ENCODE results near the gene PRDM7.
A peak's percentile ranks its signal among the peaks of the same experiment; 100 is the strongest.
"Not testable (repeated sequence)": the region's sequence is repeated elsewhere in the genome, so short reads cannot be mapped to it uniquely, and the experiment has no call there.

Gene PRDM7

GRCh38 chr16:90077240-90077756, at the start of gene PRDM7:
TSS of gene PRDM7 (minus strand) at chr16:90077331. CDS start at chr16:90075910, 1,421 bp downstream.
- peak; percentile 97 for DNase-seq

- not testable (repeated sequence) for DNase-seq
Measured at GRCh38 chr16:90121846-90122245, 44.7 kb upstream of the PRDM7 start.

GRCh38 chr16:90107617-90108016, 30.5 kb upstream of the PRDM7 start:
- not testable (repeated sequence) for DNase-seq

GRCh38 chr16:90107060-90107459, 29.9 kb upstream of the PRDM7 start:
- not testable (repeated sequence) for DNase-seq

GRCh38 chr16:90106271-90106670, 29.1 kb upstream of the PRDM7 start:
- peak in 1 of 2 donors; percentile 74 for DNase-seq

- DNase-seq: not testable (repeated sequence)
Measured at GRCh38 chr16:90104725-90105124, 27.6 kb upstream of the PRDM7 start.

- DNase-seq: not testable (repeated sequence)
Measured at GRCh38 chr16:90102086-90102884, 25.2 kb upstream of the PRDM7 start.

- not testable (repeated sequence) for DNase-seq
Measured at GRCh38 chr16:90101332-90101731, 24.2 kb upstream of the PRDM7 start.

- DNase-seq: not testable (repeated sequence)
Measured at GRCh38 chr16:90100790-90101189, 23.7 kb upstream of the PRDM7 start.

- not testable (repeated sequence) for DNase-seq
Measured at GRCh38 chr16:90100229-90100628, 23.1 kb upstream of the PRDM7 start.

- not testable (repeated sequence) for DNase-seq
Measured at GRCh38 chr16:90098936-90099335, 21.8 kb upstream of the PRDM7 start.

- not testable (repeated sequence) for DNase-seq
Measured at GRCh38 chr16:90097010-90097684, 20.0 kb upstream of the PRDM7 start.

- not testable (repeated sequence) for DNase-seq
Measured at GRCh38 chr16:90094791-90095190, 17.7 kb upstream of the PRDM7 start.

- not testable (repeated sequence) for DNase-seq
Measured at GRCh38 chr16:90094296-90094695, 17.2 kb upstream of the PRDM7 start.

- not testable (repeated sequence) for DNase-seq
Measured at GRCh38 chr16:90093799-90094198, 16.7 kb upstream of the PRDM7 start.

GRCh38 chr16:90092781-90093180, 15.7 kb upstream of the PRDM7 start:
- not testable (repeated sequence) for DNase-seq

- no peak for DNase-seq
Measured at GRCh38 chr16:90084215-90084950, 7.3 kb upstream of the PRDM7 start.

- no peak for DNase-seq
Measured at GRCh38 chr16:90083139-90083538, 6.0 kb upstream of the PRDM7 start.

GRCh38 chr16:90081606-90081970, 4.5 kb upstream of the PRDM7 start:
- DNase-seq: no peak

GRCh38 chr16:90078579-90078895, 1.4 kb upstream of the PRDM7 start:
- DNase-seq: no peak

- peak in 1 of 2 donors; percentile 24 for DNase-seq
Measured at GRCh38 chr16:90077757-90078578, 837 bp upstream of the PRDM7 start.

GRCh38 chr16:90072442-90073105, 4.6 kb downstream of the PRDM7 start:
- no peak for DNase-seq
